Sigmoid colon (tissue), 3 donors: ENCODE measurements around the gene EIF4E2.

Experiments used
- CTCF ChIP-seq, 4 experiments: fragments of 450-650 bp in 3 of 4; fragments of 200-600 bp in 1 of 4; IDR thresholded peaks; one replicate each; pipeline ENCODE4 v1.5.1; 2016 to 2019; ENCODE audit warnings: antibody characterized with exemption in 4 of 4, mild to moderate bottlenecking in 3 of 4, moderate library complexity in 2 of 4
- POLR2A ChIP-seq, 2 donors: fragments of 450-650 bp; IDR thresholded peaks; one replicate each; pipeline ENCODE4 v1.6.1; 2016; ENCODE audit warnings: antibody characterized with exemption in 2 of 2, mild to moderate bottlenecking in 2 of 2, moderate library complexity in 2 of 2

- TF ChIP-seq CTCF (IDR thresholded peaks at IDR 0.05), result no peak
- no peak for TF ChIP-seq POLR2A (IDR thresholded peaks at IDR 0.05)
Observed at GRCh38 chr2:232598293-232598692, 47.8 kb downstream of the EIF4E2 start.
